Keratinocyte (primary cell): Measurements from ENCODE around the gene MOB2.

Experiments
- EZH2 ChIP-seq: IDR thresholded peaks from one replicate; pipeline ENCODE4 v1.6.1; 2012; ENCODE audit warnings: inconsistent platforms, mild to moderate bottlenecking, low read length, moderate library complexity
- TF ChIP-seq, protein P1 (sequence below), 3 experiments: IDR thresholded peaks in 1 of 3; conservative IDR thresholded peaks in 1 of 3; optimal IDR thresholded peaks in 1 of 3; 2 replicates in 2 of 3; 3 replicates in 1 of 3; pipeline versions ENCODE3 to v1.5.1; 2011; ENCODE audit warnings: low read length in 3 of 3, mild to moderate bottlenecking in 3 of 3, moderate library complexity in 2 of 3, control low read depth in 1 of 3, inconsistent platforms in 1 of 3; ENCODE audit not compliant: insufficient read depth in 2 of 3; ENCODE audit errors: extremely low read depth in 1 of 3

GRCh38 chr11:1486054-1486825 is at the start of gene MOB2:
- TF ChIP-seq EZH2, result no peak
- TF ChIP-seq, protein P1, sequence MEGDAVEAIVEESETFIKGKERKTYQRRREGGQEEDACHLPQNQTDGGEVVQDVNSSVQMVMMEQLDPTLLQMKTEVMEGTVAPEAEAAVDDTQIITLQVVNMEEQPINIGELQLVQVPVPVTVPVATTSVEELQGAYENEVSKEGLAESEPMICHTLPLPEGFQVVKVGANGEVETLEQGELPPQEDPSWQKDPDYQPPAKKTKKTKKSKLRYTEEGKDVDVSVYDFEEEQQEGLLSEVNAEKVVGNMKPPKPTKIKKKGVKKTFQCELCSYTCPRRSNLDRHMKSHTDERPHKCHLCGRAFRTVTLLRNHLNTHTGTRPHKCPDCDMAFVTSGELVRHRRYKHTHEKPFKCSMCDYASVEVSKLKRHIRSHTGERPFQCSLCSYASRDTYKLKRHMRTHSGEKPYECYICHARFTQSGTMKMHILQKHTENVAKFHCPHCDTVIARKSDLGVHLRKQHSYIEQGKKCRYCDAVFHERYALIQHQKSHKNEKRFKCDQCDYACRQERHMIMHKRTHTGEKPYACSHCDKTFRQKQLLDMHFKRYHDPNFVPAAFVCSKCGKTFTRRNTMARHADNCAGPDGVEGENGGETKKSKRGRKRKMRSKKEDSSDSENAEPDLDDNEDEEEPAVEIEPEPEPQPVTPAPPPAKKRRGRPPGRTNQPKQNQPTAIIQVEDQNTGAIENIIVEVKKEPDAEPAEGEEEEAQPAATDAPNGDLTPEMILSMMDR (optimal IDR thresholded peaks at IDR 0.05 in 1 of 3, IDR thresholded peaks at IDR 0.05 in 1 of 3, conservative IDR thresholded peaks at IDR 0.05 in 1 of 3; ENCODE audit: extremely low read depth in 1 of 3, insufficient read depth in 2 of 3, low read length in 3 of 3), result no peak
